GM21423 (cell line): ENCODE data around the gene SLC18B1.

Source experiments
- ATAC-seq: cut with Tn5 transposase; IDR thresholded peaks from one replicate; pipeline ENCODE4 v1.9.1; 2021; ENCODE audit warnings: mild to moderate bottlenecking, moderate library complexity; ENCODE audit not compliant: unreplicated experiment

Gene SLC18B1

DNA sequence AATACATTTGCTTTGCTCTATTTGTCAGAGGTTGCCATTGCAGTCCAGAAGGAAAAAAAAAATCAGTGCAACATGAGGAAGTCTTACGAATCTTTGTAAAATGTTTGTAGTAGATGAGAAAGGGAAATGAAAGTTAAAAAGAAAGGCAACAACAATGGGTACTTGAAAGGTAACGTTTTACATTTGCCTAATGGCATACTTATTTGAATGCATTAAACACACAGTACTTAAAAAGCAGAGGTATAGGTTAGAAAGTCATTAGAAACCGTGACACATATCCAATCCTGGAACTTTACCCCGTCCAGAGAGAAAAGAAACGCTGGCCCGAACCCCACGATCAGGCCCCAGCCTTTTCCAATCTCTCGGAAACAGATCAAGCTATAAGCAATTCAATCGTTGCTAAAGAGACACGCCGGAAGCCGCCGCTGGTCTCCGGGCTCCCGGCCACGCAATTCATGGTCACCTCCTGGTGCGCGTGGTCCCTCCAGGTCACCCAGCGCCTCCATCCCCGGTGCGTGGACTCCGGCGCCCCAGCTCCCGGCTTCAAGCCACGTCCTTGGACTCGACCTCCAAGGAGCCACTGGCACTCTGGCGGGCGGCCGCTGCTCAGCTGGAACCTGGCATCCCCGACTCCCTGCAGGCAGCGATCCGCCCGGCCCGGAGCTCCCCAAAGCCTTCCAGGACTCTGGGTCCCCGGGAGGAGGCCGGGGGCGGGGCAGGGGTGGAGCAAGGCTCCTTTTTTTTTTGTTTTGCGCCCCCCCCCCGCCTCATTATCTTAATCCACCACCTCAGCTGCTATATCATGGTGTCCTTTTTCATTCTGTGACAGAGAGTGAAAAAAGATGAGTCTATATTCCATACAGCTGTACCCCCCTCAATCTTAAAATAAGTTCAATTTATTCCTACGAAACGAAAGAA is at the start of gene SLC18B1:
TSS of gene SLC18B1 (minus strand) at position 687 of the 918 bp plus-strand sequence. CDS start at position 506, 181 bp downstream.
- ATAC-seq: peak; percentile 38

GRCh38 chr6:132843316-132844035 is 45.0 kb upstream of the SLC18B1 start:
- no peak for ATAC-seq

DNA sequence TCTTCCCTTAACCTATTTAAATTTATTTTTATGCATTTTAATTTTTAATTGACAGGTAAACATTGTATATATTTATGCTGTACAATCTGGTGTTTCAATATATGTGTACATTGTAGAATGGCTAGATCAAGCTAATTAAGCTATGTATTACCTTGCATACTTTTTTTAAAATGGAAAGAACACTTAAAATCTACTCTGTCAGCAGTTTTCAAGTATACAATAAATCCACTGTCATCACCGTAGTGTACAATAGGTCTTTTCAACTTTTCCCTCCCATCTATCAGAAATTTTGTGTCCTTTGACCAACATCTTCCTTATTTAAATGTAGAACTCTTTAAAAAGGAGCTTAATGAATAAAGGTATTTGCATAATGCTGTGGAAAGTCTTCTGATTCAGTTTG is 43.5 kb upstream of the SLC18B1 start:
- no peak for ATAC-seq

- no peak for ATAC-seq
These were observed 34.5 kb upstream of the SLC18B1 start for GRCh38 chr6:132832891-132833290.

GRCh38 chr6:132830334-132830751 is 31.9 kb upstream of the SLC18B1 start:
- no peak for ATAC-seq

DNA sequence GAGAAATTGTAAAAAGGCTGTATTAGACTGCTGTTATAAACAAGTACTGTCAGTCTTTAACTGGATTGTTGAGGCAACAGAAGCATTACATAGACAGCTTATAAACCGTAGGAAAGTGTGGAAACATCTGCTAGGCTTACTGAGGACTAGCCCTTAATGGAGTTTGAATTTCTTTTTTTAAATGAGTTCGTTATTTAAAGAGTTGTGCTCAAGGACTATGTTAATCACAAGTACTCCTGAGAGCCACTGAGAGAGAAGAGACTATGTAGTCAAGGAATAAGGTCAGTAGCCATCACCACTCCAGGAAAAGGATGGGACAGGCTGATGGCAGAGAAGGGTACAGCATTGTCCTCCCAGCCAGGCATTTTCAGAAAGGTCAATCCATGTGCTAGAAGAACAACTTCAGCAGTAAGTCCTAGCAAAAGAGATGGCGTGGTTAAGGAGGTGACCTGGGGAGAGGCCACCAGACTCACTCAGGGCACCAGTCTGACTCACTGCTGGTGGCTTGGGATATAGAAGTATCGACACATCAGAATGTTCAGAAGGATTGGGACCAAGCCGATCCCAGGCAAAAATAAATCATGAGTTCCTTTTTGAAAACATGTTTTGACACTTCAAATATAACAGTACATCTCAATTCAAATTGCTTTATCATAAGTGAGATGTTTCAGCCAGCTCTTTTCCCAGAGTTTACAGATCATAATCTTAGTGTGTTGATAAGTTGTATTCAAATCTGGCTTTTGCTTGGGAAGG is 22.4 kb upstream of the SLC18B1 start:
- no peak for ATAC-seq

DNA sequence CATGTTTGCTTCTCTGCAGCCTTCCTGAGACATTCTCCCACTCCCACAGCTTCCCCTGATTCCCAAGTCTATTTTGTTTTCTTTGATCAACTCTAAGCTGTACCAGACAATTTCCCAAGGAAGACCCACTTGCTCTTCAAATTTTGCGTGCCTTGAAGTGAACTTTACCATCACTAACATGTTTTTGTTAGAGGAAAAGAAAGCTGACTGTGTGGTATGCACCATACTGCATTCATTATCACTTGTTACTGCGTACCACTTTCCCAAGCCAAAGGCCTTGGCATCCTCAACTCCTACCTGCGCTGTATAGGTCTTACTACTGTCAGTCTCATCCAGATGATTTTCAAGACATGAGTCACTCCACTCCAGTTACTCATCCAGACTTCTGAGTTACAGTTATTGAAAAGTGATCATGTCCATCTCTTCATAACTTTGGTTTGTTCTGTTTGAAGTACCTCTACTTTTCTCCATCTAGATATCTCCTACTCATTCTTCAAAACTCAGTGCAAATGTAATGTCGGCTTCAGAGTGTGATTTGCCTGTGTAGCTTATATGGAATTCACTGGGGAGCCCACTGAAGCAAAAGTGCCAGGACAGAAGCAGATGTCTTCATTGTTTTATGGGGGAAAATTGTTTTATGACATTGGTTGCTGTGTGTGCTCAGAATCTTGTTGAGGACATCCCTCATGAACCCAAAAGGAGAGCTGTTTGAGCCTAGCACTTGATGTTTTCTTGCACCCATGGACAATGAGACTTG is 21.1 kb upstream of the SLC18B1 start:
- ATAC-seq: no peak

GRCh38 chr6:132818404-132819359 is 20.2 kb upstream of the SLC18B1 start:
- no peak for ATAC-seq

- ATAC-seq: no peak
These were observed 19.3 kb upstream of the SLC18B1 start for GRCh38 chr6:132817554-132818403.

- ATAC-seq: no peak
These were observed 18.2 kb upstream of the SLC18B1 start for GRCh38 chr6:132816660-132817059.

- ATAC-seq: no peak
These were observed 16.5 kb upstream of the SLC18B1 start for GRCh38 chr6:132814716-132815570.

DNA sequence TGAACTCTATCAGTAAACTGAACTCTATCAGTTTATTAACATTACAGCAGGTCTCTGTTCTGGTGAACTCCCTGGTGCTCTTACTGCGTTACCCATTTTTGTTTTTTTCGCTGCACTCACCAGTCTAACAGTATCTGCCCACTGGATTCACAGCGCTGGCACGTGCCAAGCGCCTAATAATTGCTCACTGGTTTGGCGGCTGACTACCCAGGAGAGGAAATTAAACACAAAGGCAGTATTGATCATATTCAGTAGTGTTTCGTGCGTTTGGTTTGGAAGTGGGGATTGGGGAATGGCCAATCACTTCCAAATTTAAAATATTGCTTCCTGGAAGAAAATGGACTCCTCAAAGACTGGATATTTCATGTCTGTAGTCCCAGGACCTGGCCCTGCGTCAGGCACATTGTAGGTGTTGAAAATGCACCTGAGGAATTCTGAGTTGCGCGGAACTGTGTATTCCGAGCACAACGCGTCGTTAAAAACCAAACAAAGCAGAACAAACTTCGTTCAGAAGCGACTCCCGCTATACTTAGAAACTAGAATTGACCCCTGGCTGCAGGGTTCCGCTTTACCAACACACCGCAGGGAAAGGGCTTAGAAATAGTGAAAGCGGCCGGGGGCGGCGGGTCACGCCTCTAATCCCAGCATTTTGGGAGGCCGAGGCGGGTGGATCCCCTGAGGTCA is 14.9 kb upstream of the SLC18B1 start:
- ATAC-seq: peak; percentile 27

DNA sequence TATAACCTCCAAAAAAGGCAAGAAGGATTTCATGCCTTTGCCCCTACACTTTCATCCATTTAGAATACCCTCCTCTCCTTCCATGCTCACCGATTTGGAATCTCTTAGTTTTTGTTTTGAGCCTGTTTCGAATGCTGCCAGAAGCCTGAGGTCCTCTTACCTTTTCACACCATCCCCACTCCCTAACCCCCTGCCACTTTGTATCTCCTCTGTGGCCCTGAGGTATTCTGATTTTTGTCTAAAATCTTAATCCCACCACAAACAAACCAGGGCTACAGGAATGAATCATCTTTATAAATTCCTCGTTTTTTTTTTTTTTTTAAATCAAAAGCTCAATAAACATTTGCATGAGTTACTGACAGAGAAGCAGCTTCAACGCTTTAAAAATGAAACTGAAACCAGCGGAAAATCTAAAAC is 14.3 kb upstream of the SLC18B1 start:
- peak; percentile 2 for ATAC-seq

- no peak for ATAC-seq
These were observed 13.9 kb upstream of the SLC18B1 start for GRCh38 chr6:132812255-132812732.

- ATAC-seq: no peak
These were observed 12.8 kb upstream of the SLC18B1 start for GRCh38 chr6:132811276-132811675.

- ATAC-seq: no peak
These were observed 7.1 kb upstream of the SLC18B1 start for GRCh38 chr6:132805548-132805947.

GRCh38 chr6:132804251-132804650 is 5.8 kb upstream of the SLC18B1 start:
- no peak for ATAC-seq
